Endothelial cell of umbilical vein (primary cell): Measurements from ENCODE around the gene ING2. TPM values are rescaled to one million over a fixed set of nuclear protein-coding genes. Genes with fewer than 3 reads are reported as not detected.
A peak's percentile ranks its signal among the peaks of the same experiment; 100 is the strongest.

ENCODE experiments used
- Bru-seq: library from RNA; stranded (reverse); fragments of 400-500 nt; gene quantifications from one replicate; lab custom pipeline; 2021; lab: Mats Ljungman, UMichigan
- BruChase-seq, 2 experiments: library from RNA; stranded (reverse); fragments of 400-500 nt; gene quantifications; one replicate each; lab custom pipeline; 2021; lab: Mats Ljungman, UMichigan
- BruUV-seq: library from RNA; stranded (reverse); fragments of 400-500 nt; replicated peaks from 2 replicates; lab custom pipeline; 2021; lab: Mats Ljungman, UMichigan
- CTCF ChIA-PET: fragments of 300-600, 350-600 bp; sonication (Branson Sonifier 250); formaldehyde crosslinking; loops from one replicate; lab custom pipeline; 2021; ENCODE audit warnings: antibody characterized with exemption, inconsistent platforms; lab: Charles Lee
- POLR2A ChIA-PET: fragments of 300-600, 350-600 bp; sonication (Branson Sonifier 250); formaldehyde crosslinking; loops from one replicate; lab custom pipeline; 2021; ENCODE audit warnings: antibody characterized with exemption, inconsistent platforms; lab: Charles Lee
- DNase-seq: peaks from one replicate; pipeline ENCODE4 v3.0.0-alpha.2; 2011; ENCODE audit warnings: low read depth, low spot score
- FAIRE-seq: peaks from 2 replicates; lab custom pipeline; 2011; peaks lifted over from hg19 to GRCh38; lab: Jason Lieb, UNC
- H2AFZ ChIP-seq: 2 replicates; pipeline ENCODE4 v1.6.0; 2012; ENCODE audit warnings: low read depth, low read length, control low read depth, inconsistent platforms
- H3K27ac ChIP-seq: 2 replicates; pipeline ENCODE4 v1.5.1; 2011; ENCODE audit warnings: low read depth, mild to moderate bottlenecking, control low read depth, low read length, moderate library complexity; ENCODE audit not compliant: insufficient read depth
- H3K27me3 ChIP-seq, 2 experiments: 2 replicates each; pipeline versions ENCODE4 v1.6.0 to v1.6.1; 2011; ENCODE audit warnings: low read length in 2 of 2, mixed read lengths in 1 of 2; ENCODE audit not compliant: control insufficient read depth in 2 of 2, insufficient read depth in 2 of 2
- H3K36me3 ChIP-seq, 2 experiments: 2 replicates in 1 of 2; 3 replicates in 1 of 2; pipeline ENCODE4 v1.5.1; 2011; ENCODE audit warnings: low read length in 2 of 2, mild to moderate bottlenecking in 1 of 2, moderate library complexity in 1 of 2; ENCODE audit not compliant: control insufficient read depth in 2 of 2, insufficient read depth in 2 of 2; ENCODE audit errors: extremely low read depth in 1 of 2
- H3K4me1 ChIP-seq: 3 replicates; pipeline ENCODE4 v1.5.1; 2011; ENCODE audit warnings: mild to moderate bottlenecking, low read length; ENCODE audit not compliant: control insufficient read depth, insufficient read depth; ENCODE audit errors: extremely low read depth
- H3K4me2 ChIP-seq: 2 replicates; pipeline ENCODE4 v1.6.1; 2011; ENCODE audit warnings: low read length, control low read depth, mixed read lengths; ENCODE audit not compliant: insufficient read depth
- H3K4me3 ChIP-seq, 3 experiments: fragments of 200-600 bp in 1 of 3; sonication (generic), shearing (Covaris generic) in 1 of 3; replicated peaks in 1 of 3; 2 replicates each; pipeline ENCODE4 v1.5.1; 2011 to 2016; ENCODE audit warnings: control low read depth in 3 of 3, low read length in 3 of 3, mild to moderate bottlenecking in 2 of 3, inconsistent platforms in 1 of 3, low read depth in 1 of 3, moderate library complexity in 1 of 3; ENCODE audit not compliant: insufficient read depth in 1 of 3
- H3K79me2 ChIP-seq: 2 replicates; pipeline ENCODE4 v1.6.0; 2012; ENCODE audit warnings: low read length, inconsistent platforms; ENCODE audit not compliant: control insufficient read depth, insufficient read depth
- H3K9ac ChIP-seq: replicated peaks from 2 replicates; pipeline ENCODE3; 2011; ENCODE audit warnings: low read length, control low read depth; ENCODE audit not compliant: insufficient read depth; ENCODE audit errors: extremely low read depth
- H3K9me1 ChIP-seq: replicated peaks from 3 replicates; pipeline ENCODE4 v1.6.0; 2011; ENCODE audit warnings: mild to moderate bottlenecking, low read length; ENCODE audit not compliant: control insufficient read depth, insufficient read depth; ENCODE audit errors: extremely low read depth
- H3K9me3 ChIP-seq: replicated peaks from 2 replicates; pipeline ENCODE4 v1.5.1; 2012; ENCODE audit warnings: low read length, inconsistent platforms; ENCODE audit not compliant: control insufficient read depth, insufficient read depth
- H4K20me1 ChIP-seq: replicated peaks from 2 replicates; pipeline ENCODE3; 2011; ENCODE audit warnings: mild to moderate bottlenecking, low read length; ENCODE audit not compliant: control insufficient read depth, insufficient read depth; ENCODE audit errors: extremely low read depth
- CTCF ChIP-seq, 2 donors: IDR thresholded peaks; 1 replicate in 1 of 2; 2 replicates in 1 of 2; pipeline ENCODE4 v1.5.1; 2011; ENCODE audit warnings: low read length in 2 of 2, mild to moderate bottlenecking in 2 of 2, moderate library complexity in 2 of 2, control low read depth in 1 of 2, inconsistent platforms in 1 of 2, low read depth in 1 of 2; ENCODE audit not compliant: insufficient read depth in 1 of 2; ENCODE audit errors: extremely low read depth in 1 of 2
- EZH2 ChIP-seq: IDR thresholded peaks from 2 replicates; pipeline ENCODE4 v1.6.1; 2012; ENCODE audit warnings: borderline replicate concordance, low read depth, mild to moderate bottlenecking, moderate library complexity, low read length, inconsistent platforms; ENCODE audit not compliant: severe bottlenecking
- FOS ChIP-seq: IDR thresholded peaks from 2 replicates; pipeline ENCODE4 v1.6.1; 2011; ENCODE audit warnings: mild to moderate bottlenecking, low read length, moderate library complexity, borderline replicate concordance; ENCODE audit not compliant: insufficient read depth
- GATA2 ChIP-seq: IDR thresholded peaks from 2 replicates; pipeline ENCODE4 v1.7.0; 2011; ENCODE audit warnings: low read depth, mild to moderate bottlenecking, moderate library complexity, mixed read lengths, low read length; ENCODE audit not compliant: insufficient read length, insufficient read depth
- JUN ChIP-seq: IDR thresholded peaks from 2 replicates; pipeline ENCODE4 v1.6.1; 2011; ENCODE audit warnings: borderline replicate concordance, low read depth; ENCODE audit not compliant: insufficient read length, insufficient read depth
- MYC ChIP-seq: IDR thresholded peaks from one replicate; pipeline ENCODE4 v1.6.1; 2011; ENCODE audit warnings: mild to moderate bottlenecking, low read depth, low read length
- POLR2A ChIP-seq: IDR thresholded peaks from 2 replicates; pipeline ENCODE4 v1.6.1; 2012; ENCODE audit warnings: low read depth, mild to moderate bottlenecking, control low read depth, low read length
- POLR2AphosphoS5 ChIP-seq: IDR thresholded peaks from 2 replicates; pipeline ENCODE4 v1.6.1; 2012; ENCODE audit warnings: low read depth, mild to moderate bottlenecking, control low read depth, low read length, moderate library complexity; ENCODE audit not compliant: insufficient read depth
- dilution Hi-C: fragments of 300-500 bp; cut with MboI; formaldehyde crosslinking; loops from one replicate; pipeline ENCODE4 v1.15.0; 2019; ENCODE audit warnings: low sequenced_read_pairs; ENCODE audit not compliant: extremely low pct_ligation_motif_present
- intact Hi-C: fragments of 100-400 bp; cut with micrococcal nuclease; formaldehyde crosslinking; loops from one replicate; pipeline ENCODE4 v1.10.0; 2022
- long read RNA-seq: library from polyadenylated mRNA; stranded (forward); transcript quantifications from one replicate; pipeline ENCODE4 v2.0.0, GENCODE V29; 2021
- polyA minus RNA-seq, 3 experiments: library from RNA; depleted of rRNA, polyadenylated mRNA; stranded (reverse); fragments of >200 nt; gene quantifications; 1 replicate in 1 of 3; 2 replicates in 2 of 3; pipeline ENCODE4 v1.2.3, GENCODE V29; 2011
- polyA plus RNA-seq, 4 experiments: library from polyadenylated mRNA; depleted of rRNA in 3 of 4; stranded (reverse) in 3 of 4; unstranded in 1 of 4; fragments of >200 nt; gene quantifications; 2 replicates each; pipeline versions ENCODE4 v1.2.1 to v1.2.3, GENCODE V29; 2011 to 2012; ENCODE audit warnings: missing spikeins in 1 of 4
- total RNA-seq: library from RNA; stranded (reverse); gene quantifications from 2 replicates; pipeline ENCODE4 v1.2.3, GENCODE V29; 2021
- TF ChIP-seq, protein P1 (sequence below): IDR thresholded peaks from 2 replicates; pipeline ENCODE4 v1.6.1; 2011; ENCODE audit not compliant: insufficient read depth, insufficient read length

ING2 gene, protein sequence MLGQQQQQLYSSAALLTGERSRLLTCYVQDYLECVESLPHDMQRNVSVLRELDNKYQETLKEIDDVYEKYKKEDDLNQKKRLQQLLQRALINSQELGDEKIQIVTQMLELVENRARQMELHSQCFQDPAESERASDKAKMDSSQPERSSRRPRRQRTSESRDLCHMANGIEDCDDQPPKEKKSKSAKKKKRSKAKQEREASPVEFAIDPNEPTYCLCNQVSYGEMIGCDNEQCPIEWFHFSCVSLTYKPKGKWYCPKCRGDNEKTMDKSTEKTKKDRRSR
- total RNA-seq (7.0 and 8.4 TPM in 2 replicates), polyA plus RNA-seq (1.9 and 2.7 TPM in 2 replicates), polyA minus RNA-seq (2.0 and 2.8 TPM in 2 replicates), Bru-seq, nascent RNA (percentile 65 among the genes with signal in this experiment), BruChase-seq, experiment 1, labeled RNA remaining after a 6-hour chase (percentile 55 among the genes with signal in this experiment), BruChase-seq, experiment 2, labeled RNA remaining after a 2-hour chase (percentile 70 among the genes with signal in this experiment)
- 4.5 and 5.5 TPM in 2 replicates for polyA plus RNA-seq (2011; cell fraction: cytosol; rRNA removed)
- polyA plus RNA-seq (2011; cell fraction: nucleus; rRNA removed) = 2.4 and 3.7 TPM in 2 replicates
- 7.1 and 7.9 TPM in 2 replicates for polyA plus RNA-seq (2012)
- polyA minus RNA-seq (2011; cell fraction: cytosol; rRNA and poly(A)+ RNA removed) = 4.7 TPM
- 0.87 and 1.3 TPM in 2 replicates for polyA minus RNA-seq (2011; cell fraction: nucleus; rRNA and poly(A)+ RNA removed)
- long read RNA-seq, transcript ING2-201 (2 exons, 1,189 nt) = major isoform, 34 of 49 reads
- long read RNA-seq, partial matches to known transcripts = 0 of 49 reads
- long read RNA-seq, other reads (novel, unspliced or antisense) = 14 of 49 reads

GRCh38 chr4:183504930-183505610, at the start of gene ING2:
Gene ING2, plus strand, starts transcription at chr4:183505058. Its CDS starts 138 bp downstream, at chr4:183505196.
- BruUV-seq = no TSS peak
- FAIRE-seq (no peak), DNase-seq (peak; percentile 54)
- Histone ChIP-seq H3K4me2 (peak within 1 kb of the TSS; percentile 95), H3K4me1 (peaks cover 11% of the 10 kb centered on the region), H3K4me3 (peak within 1 kb of the TSS; percentile 75 to 92 (median 76)), H4K20me1 (no peaks in the 10 kb centered on the region), H3K79me2 (peaks cover 26% of the 10 kb centered on the region), H3K9ac (peak within 1 kb of the TSS; percentile 86), H3K36me3 (no peaks in the 10 kb centered on the region), H3K27me3 (no peaks in the 10 kb centered on the region), H3K9me3 (no peaks in the 10 kb centered on the region), H2AFZ (peak within 1 kb of the TSS; percentile 88), H3K9me1 (no peaks in the 10 kb centered on the region), H3K27ac (peak within 1 kb of the TSS; percentile 86)
- intact Hi-C loops (loop anchor here (1.0 to 10.0 kb wide), 10 partner anchors 61 to 1700 kb away; partner anchors contain the start of genes CDKN2AIP, CFAP97, SNX25 and WWC2), dilution Hi-C loops (no loop called here)
- TF ChIP-seq, protein P1, sequence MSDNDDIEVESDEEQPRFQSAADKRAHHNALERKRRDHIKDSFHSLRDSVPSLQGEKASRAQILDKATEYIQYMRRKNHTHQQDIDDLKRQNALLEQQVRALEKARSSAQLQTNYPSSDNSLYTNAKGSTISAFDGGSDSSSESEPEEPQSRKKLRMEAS = no peak
- no peak for TF ChIP-seq POLR2AphosphoS5
- TF ChIP-seq POLR2A = no peak
- TF ChIP-seq CTCF (IDR thresholded peaks at IDR 0.05; ENCODE audit: extremely low read depth in 1 of 2, insufficient read depth in 1 of 2, low read depth in 1 of 2, low read length in 2 of 2) = no peak
- TF ChIP-seq FOS = no peak
- no peak for TF ChIP-seq MYC
- no peak for TF ChIP-seq GATA2
- no peak for TF ChIP-seq JUN
- no peak for TF ChIP-seq EZH2
- ChIA-PET POLR2A (interaction anchor here (1.0 kb wide), 1 partner anchor 60 kb away, joined by 3 read pairs; no protein-coding TSS in a partner anchor), CTCF (interaction anchor here (1.2 to 2.3 kb wide), 4 partner anchors 95 to 243 kb away, joined by 3 to 5 read pairs (median 4); no protein-coding TSS in a partner anchor)
